Measurements from ENCODE around the gene ACMSD. TPM values are rescaled to one million over a fixed set of nuclear protein-coding genes. Genes with fewer than 3 reads are reported as not detected.

ACMSD gene
- not detected in 2 replicates for polyA plus RNA-seq

GRCh38 chr2:134838143-134838620, at the start of gene ACMSD:
Gene ACMSD, plus strand, starts transcription at chr2:134838616. Its CDS starts 67 bp downstream, at chr2:134838683.

GRCh38 chr2:134918526-134919340, 80.3 kb downstream of the ACMSD start, which contains the start of gene CCNT2:
Gene CCNT2, plus strand, starts transcription at chr2:134918822. Its CDS starts 33 bp downstream, at chr2:134918855.

Other genes with a start within 250 kb of the ACMSD start
- gene TMEM163, start 119.6 kb upstream of the ACMSD start, polyA plus RNA-seq: 1.6 and 3.3 TPM in 2 replicates
- 20.7 and 29.0 TPM in 2 replicates for gene CCNT2, start 80.2 kb downstream of the ACMSD start, polyA plus RNA-seq
- 1.9 TPM in 1 of 2 replicates, not detected in the other for gene MAP3K19, start 208.8 kb downstream of the ACMSD start, polyA plus RNA-seq
- gene RAB3GAP1, start 213.7 kb downstream of the ACMSD start, polyA plus RNA-seq: 40.2 and 51.4 TPM in 2 replicates

All from Purkinje cell (primary cell).